ENCODE results near the gene TARBP2. TPM values are rescaled to one million over a fixed set of nuclear protein-coding genes. Genes with fewer than 3 reads are reported as not detected.
A peak's percentile ranks its signal among the peaks of the same experiment; 100 is the strongest.

TARBP2 gene
- total RNA-seq, 1 donor from 2014 or later = 59.4 TPM

- peaks cover 4% of the 10 kb centered on the region for H3K36me3 ChIP-seq (ENCODE audit: control insufficient read depth, insufficient read depth, low read length)
- TF ChIP-seq CTCF (IDR thresholded peaks at IDR 0.05; ENCODE audit: insufficient read depth, low read length, poor library complexity, severe bottlenecking) = no peak
Observed at GRCh38 chr12:53467880-53468279, 33.2 kb upstream of the TARBP2 start.

GRCh38 chr12:53468282-53468681 lies 32.8 kb upstream of the TARBP2 start:
- no peaks in the 10 kb centered on the region for H3K27me3 ChIP-seq (ENCODE audit: control insufficient read depth, insufficient read depth, low read length)
- no peak for TF ChIP-seq CTCF (IDR thresholded peaks at IDR 0.05; ENCODE audit: insufficient read depth, low read length, poor library complexity, severe bottlenecking)
- peaks cover 4% of the 10 kb centered on the region for H3K36me3 ChIP-seq (ENCODE audit: control insufficient read depth, insufficient read depth, low read length)
- no peak for DNase-seq (ENCODE audit: low read depth)
- H3K4me3 ChIP-seq (ENCODE audit: low read depth, low read length) = no peak overlapping the region

More at GRCh38 chr12:53467880-53468279, 33.2 kb upstream of the TARBP2 start:
- H3K27me3 ChIP-seq (ENCODE audit: control insufficient read depth, insufficient read depth, low read length) = no peaks in the 10 kb centered on the region
- DNase-seq (ENCODE audit: low read depth) = no peak
- no peak overlapping the region for H3K4me3 ChIP-seq (ENCODE audit: low read depth, low read length)

GRCh38 chr12:53472056-53472582 lies 29.0 kb upstream of the TARBP2 start:
- TF ChIP-seq CTCF (IDR thresholded peaks at IDR 0.05; ENCODE audit: insufficient read depth, low read length, poor library complexity, severe bottlenecking) = no peak
- Histone ChIP-seq H3K4me3 (ENCODE audit: low read depth, low read length) (no peak overlapping the region), H3K27me3 (ENCODE audit: control insufficient read depth, insufficient read depth, low read length) (no peaks in the 10 kb centered on the region), H3K36me3 (ENCODE audit: control insufficient read depth, insufficient read depth, low read length) (peaks cover 2% of the 10 kb centered on the region)
- no peak for DNase-seq (ENCODE audit: low read depth)

- Histone ChIP-seq H3K36me3 (ENCODE audit: control insufficient read depth, insufficient read depth, low read length) (no peaks in the 10 kb centered on the region), H3K27me3 (ENCODE audit: control insufficient read depth, insufficient read depth, low read length) (no peaks in the 10 kb centered on the region), H3K4me3 (ENCODE audit: low read depth, low read length) (no peak overlapping the region)
- DNase-seq (ENCODE audit: low read depth) = no peak
- TF ChIP-seq CTCF (IDR thresholded peaks at IDR 0.05; ENCODE audit: insufficient read depth, low read length, poor library complexity, severe bottlenecking) = no peak
Observed at GRCh38 chr12:53474077-53474476, 27.0 kb upstream of the TARBP2 start.

- Histone ChIP-seq H3K4me3 (ENCODE audit: low read depth, low read length) (no peak overlapping the region), H3K27me3 (ENCODE audit: control insufficient read depth, insufficient read depth, low read length) (no peaks in the 10 kb centered on the region), H3K36me3 (ENCODE audit: control insufficient read depth, insufficient read depth, low read length) (no peaks in the 10 kb centered on the region)
- TF ChIP-seq CTCF (IDR thresholded peaks at IDR 0.05; ENCODE audit: insufficient read depth, low read length, poor library complexity, severe bottlenecking) = no peak
- DNase-seq (ENCODE audit: low read depth) = no peak
Observed at GRCh38 chr12:53474819-53475218, 26.3 kb upstream of the TARBP2 start.

- no peaks in the 10 kb centered on the region for H3K36me3 ChIP-seq (ENCODE audit: control insufficient read depth, insufficient read depth, low read length)
Observed at GRCh38 chr12:53476769-53477209, 24.3 kb upstream of the TARBP2 start.

More at GRCh38 chr12:53476769-53477209, 24.3 kb upstream of the TARBP2 start:
- Histone ChIP-seq H3K27me3 (ENCODE audit: control insufficient read depth, insufficient read depth, low read length) (no peaks in the 10 kb centered on the region), H3K4me3 (ENCODE audit: low read depth, low read length) (no peak overlapping the region)
- TF ChIP-seq CTCF (IDR thresholded peaks at IDR 0.05; ENCODE audit: insufficient read depth, low read length, poor library complexity, severe bottlenecking) = peak; percentile 40
- no peak for DNase-seq (ENCODE audit: low read depth)

All from kidney epithelial cell (primary cell).